K562 (cell line): Measurements from ENCODE around the gene IL23A. TPM values are rescaled to one million over a fixed set of nuclear protein-coding genes. Genes with fewer than 3 reads are reported as not detected.

Experiments used
- ATF1 ChIP-seq, 2 experiments: fragments of 450-650 bp in 1 of 2; IDR thresholded peaks; 2 replicates each; pipeline ENCODE4 v1.6.1; 2016; ENCODE audit warnings: missing compliant biosample characterization in 1 of 2, missing genetic modification characterization in 1 of 2
- ATF6 ChIP-seq: sonication (generic); formaldehyde crosslinking; IDR thresholded peaks from 2 replicates; pipeline ENCODE4 v1.4.0; 2020; ENCODE audit warnings: mild to moderate bottlenecking, missing genetic modification reagents
- EGR1 ChIP-seq: fragments of 450-650 bp; conservative IDR thresholded peaks from 2 replicates; pipeline ENCODE4 v1.6.1; 2017; ENCODE audit warnings: mild to moderate bottlenecking
- EP400 ChIP-seq: fragments of 450-650 bp; IDR thresholded peaks from 2 replicates; pipeline ENCODE4 v1.6.1; 2017; ENCODE audit warnings: antibody characterized with exemption, mild to moderate bottlenecking, moderate library complexity
- FOXA3 ChIP-seq, 2 experiments: fragments of 450-650 bp in 1 of 2; sonication (generic) in 1 of 2; formaldehyde crosslinking; IDR thresholded peaks in 1 of 2; conservative IDR thresholded peaks in 1 of 2; 2 replicates each; pipeline versions ENCODE4 v1.4.0 to v1.8.0; 2020 to 2022; ENCODE audit warnings: mild to moderate bottlenecking in 2 of 2, missing genetic modification reagents in 1 of 2
- FOXK1 ChIP-seq: sonication (generic); formaldehyde crosslinking; IDR thresholded peaks from 2 replicates; pipeline ENCODE4 v1.8.0; 2022; ENCODE audit warnings: missing genetic modification reagents, mild to moderate bottlenecking, borderline replicate concordance
- HDAC1 ChIP-seq, 2 experiments: fragments of 450-650 bp; IDR thresholded peaks; 2 replicates each; pipeline ENCODE4 v1.6.1; 2016 to 2017; ENCODE audit warnings: inconsistent platforms in 1 of 2, mild to moderate bottlenecking in 1 of 2, moderate library complexity in 1 of 2
- HDAC6 ChIP-seq: IDR thresholded peaks from 2 replicates; pipeline ENCODE4 v1.6.1; 2012; ENCODE audit warnings: low read depth, mild to moderate bottlenecking, control low read depth, inconsistent platforms, low read length, moderate library complexity
- MAX ChIP-seq: sonication (generic); formaldehyde crosslinking; IDR thresholded peaks from 2 replicates; pipeline ENCODE4 v1.9.0; 2022; ENCODE audit warnings: mild to moderate bottlenecking, missing genetic modification reagents
- MXD1 ChIP-seq: fragments of 250-450 bp; sonication (Bioruptor Pico); IDR thresholded peaks from 2 replicates; pipeline ENCODE4 v1.8.0; 2021; ENCODE audit warnings: borderline replicate concordance, mild to moderate bottlenecking, moderate library complexity; ENCODE audit not compliant: poor library complexity, severe bottlenecking
- MXI1 ChIP-seq: IDR thresholded peaks from 2 replicates; pipeline ENCODE4 v1.6.1; 2011; ENCODE audit warnings: low read depth, mild to moderate bottlenecking, improper control_type of control experiment, low read length
- POLR2G ChIP-seq: fragments of 200-400 bp; formaldehyde crosslinking; IDR thresholded peaks from 2 replicates; pipeline ENCODE4 v1.6.1; 2017; ENCODE audit warnings: low read depth, mild to moderate bottlenecking, antibody characterized with exemption, low read length, moderate library complexity
- PRPF4 ChIP-seq: fragments of 200-400 bp; formaldehyde crosslinking; IDR thresholded peaks from one replicate; pipeline ENCODE4 v1.6.1; 2017; ENCODE audit warnings: low read length, low read depth, mild to moderate bottlenecking; ENCODE audit not compliant: insufficient read depth, poor library complexity, severe bottlenecking
- RBM14 ChIP-seq: fragments of 200-400 bp; formaldehyde crosslinking; IDR thresholded peaks from 2 replicates; pipeline ENCODE4 v1.6.1; 2018; ENCODE audit warnings: low read depth, mild to moderate bottlenecking, low read length, moderate library complexity, borderline replicate concordance; ENCODE audit not compliant: insufficient read depth
- TARDBP ChIP-seq: fragments of 450-650 bp; IDR thresholded peaks from 2 replicates; pipeline ENCODE4 v1.6.1; 2016
- TEAD1 ChIP-seq, 2 experiments: fragments of 450-650 bp in 1 of 2; sonication (generic) in 1 of 2; formaldehyde crosslinking; IDR thresholded peaks; 2 replicates each; pipeline versions ENCODE4 v1.4.0 to v1.8.0; 2020 to 2022; ENCODE audit warnings: mild to moderate bottlenecking in 2 of 2, missing genetic modification reagents in 1 of 2
- ZNF395 ChIP-seq: fragments of 200-800 bp; sonication (Bioruptor generic); IDR thresholded peaks from 2 replicates; pipeline ENCODE4 v1.6.1; 2017; ENCODE audit warnings: missing genetic modification characterization, missing compliant biosample characterization
- ZNF518B ChIP-seq: fragments of 250-450 bp; sonication (Bioruptor Pico); IDR thresholded peaks from 2 replicates; pipeline ENCODE4 v1.5.0; 2021; ENCODE audit warnings: mild to moderate bottlenecking, moderate library complexity
- polyA plus RNA-seq, 8 experiments: library from polyadenylated mRNA; depleted of rRNA in 4 of 8; stranded (reverse) in 5 of 8; unstranded in 3 of 8; fragments of >200 nt; fragmentation: Nextera tagmentation in 2 of 8; fragmentation: Illumina TruSeq in 1 of 8; extraction: Ambion mirVana in 2 of 8; extraction: Trizol in 1 of 8; gene quantifications; 2 replicates each; pipeline versions ENCODE4 v1.2.1 to v1.2.3, GENCODE V29; 2011 to 2014; ENCODE audit warnings: inconsistent platforms in 1 of 8, missing spikeins in 1 of 8
- total RNA-seq, 7 experiments: library from RNA; depleted of rRNA in 6 of 7; stranded (reverse); fragments of >200 nt in 6 of 7; fragmentation: Illumina TruSeq in 2 of 7; extraction: Trizol in 2 of 7; gene quantifications; 2 replicates each; pipeline versions ENCODE4 v1.2.1 to v1.2.3, GENCODE V29; 2011 to 2021; ENCODE audit warnings: low replicate concordance in 1 of 7

IL23A gene
- total and polyA plus RNA-seq, 9 of the 15 experiments (the other 6 are each of a cell fraction or from before 2014, with no cell fraction given): 4.4 to 37.2 (median 9.6) TPM

- TF ChIP-seq HDAC1 (IDR thresholded peaks at IDR 0.05) (peak in 1 of 2 experiments; percentile 96; a peak in 2 of 4 replicates), ATF1 (CRISPR knock-in tag; IDR thresholded peaks at IDR 0.05) (no peak), ATF1 (tag; IDR thresholded peaks at IDR 0.05) (peak; percentile 47; the same call in 1 of the 2 replicates), MXD1 (peak; percentile 48), ZNF518B (CRISPR knock-in tag) (no peak), ZNF395 (CRISPR knock-in tag) (peak; percentile 67; the same call in 1 of the 2 replicates), RBM14 (no peak), TEAD1 (CRISPR knock-in tag; IDR thresholded peaks at IDR 0.05) (peak in 1 of 2 experiments; percentile 84; a peak in 1 of 4 replicates), FOXA3 (CRISPR knock-in tag; conservative IDR thresholded peaks at IDR 0.05 in 1 of 2, IDR thresholded peaks at IDR 0.05 in 1 of 2) (peak in 1 of 2 experiments; percentile 81; a peak in 2 of 4 replicates), PRPF4 (peak; percentile 48), TARDBP (no peak), EGR1 (peak; percentile 46), MAX (CRISPR knock-in tag) (peak; percentile 97), FOXK1 (CRISPR knock-in tag) (no peak; the same call in 1 of the 2 replicates), ATF6 (CRISPR knock-in tag) (peak; percentile 80; the same call in 1 of the 2 replicates), POLR2G (peak; percentile 97), EP400 (peak; percentile 91), HDAC6 (no peak), MXI1 (peak; percentile 86)
These were observed 38.6 kb upstream of the IL23A start, which contains the start of gene CS (continued) for GRCh38 chr12:56299853-56300643.
